HL-60 (cell line): Measurements from ENCODE around the gene USP48.

Experiments
- DNase-seq, 2 experiments: peaks; one replicate each; pipeline ENCODE4 v3.0.0-alpha.2; 2010 to 2020; ENCODE audit warnings: low read depth in 1 of 2, low spot score in 1 of 2
- H3K27ac ChIP-seq: fragments of 250-450 bp; sonication (Bioruptor Pico); replicated peaks from 2 replicates; pipeline ENCODE4 v1.5.1; 2020; ENCODE audit warnings: mild to moderate bottlenecking, moderate library complexity
- H3K27me3 ChIP-seq: fragments of 250-450 bp; sonication (Bioruptor Pico); 2 replicates; pipeline ENCODE4 v1.5.1; 2021; ENCODE audit warnings: mild to moderate bottlenecking, moderate library complexity; ENCODE audit not compliant: insufficient read depth, poor library complexity, severe bottlenecking
- H3K4me3 ChIP-seq: replicated peaks from 2 replicates; pipeline ENCODE4 v1.5.1; 2011; ENCODE audit warnings: mild to moderate bottlenecking, control low read depth, low read length; ENCODE audit not compliant: insufficient read depth
- CTCF ChIP-seq: IDR thresholded peaks from one replicate; pipeline ENCODE4 v1.5.1; 2011; ENCODE audit warnings: low read length, control low read depth, inconsistent platforms; ENCODE audit not compliant: insufficient read depth
- GABPA ChIP-seq: IDR thresholded peaks from 2 replicates; pipeline ENCODE4 v1.6.1; 2012; ENCODE audit warnings: low read depth
- POLR2AphosphoS5 ChIP-seq: IDR thresholded peaks from 2 replicates; pipeline ENCODE4 v1.6.1; 2012; ENCODE audit warnings: low read depth
- REST ChIP-seq: IDR thresholded peaks from 2 replicates; pipeline ENCODE4 v1.6.1; 2012; ENCODE audit warnings: low read depth; ENCODE audit not compliant: insufficient replicate concordance
- SPI1 ChIP-seq: IDR thresholded peaks from 2 replicates; pipeline ENCODE4 v1.6.1; 2012; ENCODE audit warnings: low read depth, mild to moderate bottlenecking, borderline replicate concordance

Gene USP48

GRCh38 chr1:21813542-21813941, 30.6 kb upstream of the USP48 start:
- DNase-seq: no peak
- TF ChIP-seq POLR2AphosphoS5 (no peak), SPI1 (no peak), CTCF (no peak), GABPA (no peak), REST (no peak)
- no peaks in the 10 kb centered on the region for H3K27me3 ChIP-seq
- H3K27ac ChIP-seq: no peak overlapping the region
- H3K4me3 ChIP-seq: no peak overlapping the region

- H3K27me3 ChIP-seq: no peaks in the 10 kb centered on the region
- no peak within 1 kb of the TSS for H3K27ac ChIP-seq
- TF ChIP-seq REST (no peak), SPI1 (no peak), POLR2AphosphoS5 (no peak), CTCF (no peak), GABPA (no peak)
- H3K4me3 ChIP-seq: no peak within 1 kb of the TSS
- DNase-seq: no peak
Observed at GRCh38 chr1:21811875-21812305, 28.9 kb upstream of the USP48 start, which contains the start of gene LDLRAD2. LDLRAD2 (plus strand) TSS chr1:21812265; CDS start chr1:21812452, 187 bp downstream.

- Histone ChIP-seq H3K27ac (no peak overlapping the region), H3K4me3 (no peak overlapping the region), H3K27me3 (no peaks in the 10 kb centered on the region)
- DNase-seq: no peak
- no peak for TF ChIP-seq CTCF
- no peak for TF ChIP-seq GABPA
- no peak for TF ChIP-seq POLR2AphosphoS5
- no peak for TF ChIP-seq REST
- TF ChIP-seq SPI1: no peak
Observed at GRCh38 chr1:21804536-21804935, 21.6 kb upstream of the USP48 start.
